WTC11 (cell line): ENCODE measurements around the gene KRTAP5-11. TPM values are rescaled to one million over a fixed set of nuclear protein-coding genes. Genes with fewer than 3 reads are reported as not detected.

Source experiments
- ATAC-seq: fragments of 200-7000 bp; cut with Tn5 transposase; 2 replicates; pipeline ENCODE4 v1.10.0; 2021; ENCODE audit warnings: mild to moderate bottlenecking, moderate library complexity
- CTCF ChIA-PET: fragments of 300-600 bp; sonication (Branson Sonifier 250); formaldehyde crosslinking; loops from one replicate; lab custom pipeline; 2021; ENCODE audit warnings: antibody characterized with exemption; lab: Charles Lee
- POLR2A ChIA-PET: fragments of 350-600 bp; sonication (Branson Sonifier 250); formaldehyde crosslinking; loops from one replicate; lab custom pipeline; 2021; ENCODE audit warnings: antibody characterized with exemption; lab: Charles Lee
- DNase-seq: peaks from one replicate; pipeline ENCODE4 v3.0.0; 2021; ENCODE audit warnings: low spot score
- H3K27ac Mint-ChIP-seq: 2 replicates; pipeline ENCODE4 v1.8.0; 2021; ENCODE audit warnings: mixed read lengths
- H3K27me3 Mint-ChIP-seq: 2 replicates; pipeline ENCODE4 v1.8.0; 2021; ENCODE audit warnings: low read depth, mild to moderate bottlenecking, moderate library complexity, mixed read lengths
- H3K36me3 Mint-ChIP-seq: 2 replicates; pipeline ENCODE4 v1.8.0; 2021; ENCODE audit warnings: mixed read lengths
- H3K4me1 Mint-ChIP-seq: 2 replicates; pipeline ENCODE4 v1.8.0; 2022; ENCODE audit warnings: mixed read lengths
- H3K4me3 Mint-ChIP-seq: 2 replicates; pipeline ENCODE4 v1.8.0; 2021; ENCODE audit warnings: mild to moderate bottlenecking, moderate library complexity, mixed read lengths
- H3K9me3 Mint-ChIP-seq: 2 replicates; pipeline ENCODE4 v1.8.0; 2021; ENCODE audit warnings: mixed read lengths
- ATF2 ChIP-seq: sonication (generic); formaldehyde crosslinking; IDR thresholded peaks from 2 replicates; pipeline ENCODE4 v1.8.1; 2022; ENCODE audit warnings: low read depth, missing genetic modification reagents, borderline replicate concordance
- ATF3 ChIP-seq: sonication (generic); formaldehyde crosslinking; conservative IDR thresholded peaks from 2 replicates; pipeline ENCODE4 v1.8.1; 2022; ENCODE audit warnings: mild to moderate bottlenecking, missing genetic modification reagents
- CBFB ChIP-seq: sonication (generic); formaldehyde crosslinking; IDR thresholded peaks from 2 replicates; pipeline ENCODE4 v1.8.1; 2022; ENCODE audit warnings: mild to moderate bottlenecking, low read depth, missing genetic modification reagents
- CDX4 ChIP-seq: fragments of 250-450 bp; sonication (Bioruptor Pico); IDR thresholded peaks from 2 replicates; pipeline ENCODE4 v1.9.0; 2021; ENCODE audit warnings: moderate library complexity, mild to moderate bottlenecking, inconsistent platforms, borderline replicate concordance
- ELF4 ChIP-seq: sonication (generic); formaldehyde crosslinking; IDR thresholded peaks from 2 replicates; pipeline ENCODE4 v1.8.1; 2022; ENCODE audit warnings: low read depth, mild to moderate bottlenecking, moderate library complexity, missing genetic modification reagents
- EMX1 ChIP-seq: fragments of 250-450 bp; sonication (Bioruptor Pico); IDR thresholded peaks from 2 replicates; pipeline ENCODE4 v1.8.0; 2021; ENCODE audit warnings: mild to moderate bottlenecking
- ETV6 ChIP-seq: sonication (generic); formaldehyde crosslinking; IDR thresholded peaks from 2 replicates; pipeline ENCODE4 v1.8.1; 2022; ENCODE audit warnings: mild to moderate bottlenecking, missing genetic modification reagents
- FOXK1 ChIP-seq: sonication (generic); formaldehyde crosslinking; IDR thresholded peaks from 2 replicates; pipeline ENCODE4 v1.8.0; 2022; ENCODE audit warnings: mild to moderate bottlenecking, moderate library complexity, missing genetic modification reagents
- FOXP1 ChIP-seq: sonication (generic); formaldehyde crosslinking; IDR thresholded peaks from 2 replicates; pipeline ENCODE4 v1.8.0; 2022; ENCODE audit warnings: missing genetic modification reagents, mild to moderate bottlenecking, moderate library complexity, borderline replicate concordance
- FOXP4 ChIP-seq: sonication (generic); formaldehyde crosslinking; IDR thresholded peaks from 2 replicates; pipeline ENCODE4 v1.8.0; 2022; ENCODE audit warnings: mild to moderate bottlenecking, missing genetic modification reagents
- HMGXB4 ChIP-seq: sonication (generic); formaldehyde crosslinking; IDR thresholded peaks from 2 replicates; pipeline ENCODE4 v1.8.1; 2023; ENCODE audit warnings: mild to moderate bottlenecking, moderate library complexity, missing genetic modification reagents
- JAZF1 ChIP-seq: fragments of 250-450 bp; sonication (Bioruptor Pico); IDR thresholded peaks from 2 replicates; pipeline ENCODE4 v1.9.0; 2021; ENCODE audit warnings: moderate library complexity, mild to moderate bottlenecking, inconsistent platforms
- MAX ChIP-seq: sonication (generic); formaldehyde crosslinking; IDR thresholded peaks from 2 replicates; pipeline ENCODE4 v1.8.0; 2022; ENCODE audit warnings: mild to moderate bottlenecking, missing genetic modification reagents
- NFATC4 ChIP-seq: fragments of 250-450 bp; sonication (Bioruptor Pico); IDR thresholded peaks from 2 replicates; pipeline ENCODE4 v1.9.0; 2021; ENCODE audit warnings: mild to moderate bottlenecking
- NFYB ChIP-seq: sonication (generic); formaldehyde crosslinking; conservative IDR thresholded peaks from 2 replicates; pipeline ENCODE4 v1.8.0; 2022; ENCODE audit warnings: low read depth, missing genetic modification reagents
- RELA ChIP-seq: sonication (generic); formaldehyde crosslinking; IDR thresholded peaks from 2 replicates; pipeline ENCODE4 v1.8.1; 2022; ENCODE audit warnings: missing genetic modification reagents, mild to moderate bottlenecking, borderline replicate concordance
- SP1 ChIP-seq: sonication (generic); formaldehyde crosslinking; conservative IDR thresholded peaks from 2 replicates; pipeline ENCODE4 v1.8.1; 2022; ENCODE audit warnings: missing genetic modification reagents
- STAT6 ChIP-seq: sonication (generic); formaldehyde crosslinking; conservative IDR thresholded peaks from 2 replicates; pipeline ENCODE4 v1.8.1; 2023; ENCODE audit warnings: mild to moderate bottlenecking, low read depth, missing genetic modification reagents, moderate library complexity
- TEAD1 ChIP-seq: sonication (generic); formaldehyde crosslinking; IDR thresholded peaks from 2 replicates; pipeline ENCODE4 v1.8.0; 2022; ENCODE audit warnings: mild to moderate bottlenecking, missing genetic modification reagents
- ZNF121 ChIP-seq: sonication (generic); formaldehyde crosslinking; IDR thresholded peaks from 2 replicates; pipeline ENCODE4 v1.8.0; 2023; ENCODE audit warnings: missing genetic modification reagents
- ZNF219 ChIP-seq: sonication (generic); formaldehyde crosslinking; IDR thresholded peaks from 2 replicates; pipeline ENCODE4 v1.8.0; 2023; ENCODE audit warnings: missing genetic modification reagents, mild to moderate bottlenecking, borderline replicate concordance
- ZNF263 ChIP-seq: sonication (generic); formaldehyde crosslinking; IDR thresholded peaks from 2 replicates; pipeline ENCODE4 v1.8.1; 2022; ENCODE audit warnings: low read depth, mild to moderate bottlenecking, moderate library complexity, missing genetic modification reagents
- ZNF317 ChIP-seq: sonication (generic); formaldehyde crosslinking; IDR thresholded peaks from 2 replicates; pipeline ENCODE4 v1.8.1; 2023; ENCODE audit warnings: low read depth, mild to moderate bottlenecking, moderate library complexity, missing genetic modification reagents, borderline replicate concordance
- ZNF396 ChIP-seq: fragments of 250-450 bp; sonication (Bioruptor Pico); IDR thresholded peaks from 2 replicates; pipeline ENCODE4 v1.8.0; 2021; ENCODE audit warnings: mild to moderate bottlenecking, moderate library complexity, borderline replicate concordance
- ZNF423 ChIP-seq: fragments of 250-450 bp; sonication (Bioruptor Pico); IDR thresholded peaks from 2 replicates; pipeline ENCODE4 v2.1.2; 2022; ENCODE audit warnings: mild to moderate bottlenecking, moderate library complexity
- ZNF512 ChIP-seq: sonication (generic); formaldehyde crosslinking; IDR thresholded peaks from 2 replicates; pipeline ENCODE4 v1.8.1; 2022; ENCODE audit warnings: missing genetic modification reagents, borderline replicate concordance
- ZNF671 ChIP-seq: fragments of 250-450 bp; sonication (Bioruptor Pico); IDR thresholded peaks from 2 replicates; pipeline ENCODE4 v1.8.0; 2021; ENCODE audit warnings: mild to moderate bottlenecking
- total RNA-seq: library from RNA; stranded (reverse); gene quantifications from 3 replicates; pipeline ENCODE4 v1.2.3, GENCODE V29; 2021

Gene KRTAP5-11
- total RNA-seq, 1 experiment from 2014 or later, result not detected

GRCh38 chr11:71539017-71539416, 43.7 kb downstream of the KRTAP5-11 start:
- ChIA-PET POLR2A (no interaction called here), CTCF (interaction anchor here (1.2 kb wide), 1 partner anchor 24 kb away, joined by 3 read pairs; no protein-coding TSS in a partner anchor)
- no peak overlapping the region for H3K4me3 Mint-ChIP-seq
- no peak overlapping the region for H3K27ac Mint-ChIP-seq
- no peak for DNase-seq
- ATAC-seq, result no peak
- H3K27me3 Mint-ChIP-seq, result peaks cover 10% of the 10 kb centered on the region
- peaks cover 4% of the 10 kb centered on the region; the same call in 1 of the 2 replicates for H3K4me1 Mint-ChIP-seq
- TF ChIP-seq CDX4 (CRISPR knock-in tag), result no peak
- no peak for TF ChIP-seq FOXK1 (CRISPR knock-in tag)
- TF ChIP-seq ZNF671 (CRISPR knock-in tag), result no peak
- TF ChIP-seq RELA (CRISPR knock-in tag), result no peak
- no peak for TF ChIP-seq CBFB (CRISPR knock-in tag)
- no peak for TF ChIP-seq ZNF512 (CRISPR knock-in tag)
- no peak for TF ChIP-seq ZNF219
- no peak for TF ChIP-seq ATF3 (CRISPR knock-in tag)
- no peak for TF ChIP-seq ZNF263
- no peak for TF ChIP-seq ZNF317
- TF ChIP-seq MAX, result no peak
- TF ChIP-seq ELF4, result no peak
- no peak for TF ChIP-seq ETV6 (CRISPR knock-in tag)
- TF ChIP-seq ZNF423 (CRISPR knock-in tag), result no peak
- no peak for TF ChIP-seq ZNF121 (CRISPR knock-in tag)
- no peak for TF ChIP-seq NFATC4 (CRISPR knock-in tag)
- TF ChIP-seq ZNF396 (CRISPR knock-in tag), result no peak
- TF ChIP-seq EMX1 (CRISPR knock-in tag), result no peak
- no peak for TF ChIP-seq FOXP4 (CRISPR knock-in tag)
- TF ChIP-seq, all 79 proteins: peak for 0
- H3K36me3 Mint-ChIP-seq, result peaks cover 7% of the 10 kb centered on the region
- peaks cover 13% of the 10 kb centered on the region for H3K9me3 Mint-ChIP-seq

GRCh38 chr11:71538666-71538990, 44.0 kb downstream of the KRTAP5-11 start:
- H3K27ac Mint-ChIP-seq, result no peak overlapping the region
- ATAC-seq, result no peak
- POLR2A ChIA-PET, result no interaction called here
- TF ChIP-seq ETV6 (CRISPR knock-in tag), result no peak
- TF ChIP-seq STAT6, result no peak
- no peak for TF ChIP-seq ATF2 (CRISPR knock-in tag)
- no peak for TF ChIP-seq TEAD1
- no peak for TF ChIP-seq JAZF1
- no peak for TF ChIP-seq NFYB (CRISPR knock-in tag)
- TF ChIP-seq FOXP1 (CRISPR knock-in tag), result no peak
- no peak for TF ChIP-seq HMGXB4 (CRISPR knock-in tag)
- no peak for TF ChIP-seq SP1 (CRISPR knock-in tag)
- TF ChIP-seq ZNF121 (CRISPR knock-in tag), result no peak

More at GRCh38 chr11:71538666-71538990, 44.0 kb downstream of the KRTAP5-11 start:
- H3K4me1 Mint-ChIP-seq, result 0 out of 2 replicates have a peak, but pooled peaks cover under 1% of the 10 kb centered on the region
- DNase-seq, result no peak
- H3K9me3 Mint-ChIP-seq, result peaks cover 13% of the 10 kb centered on the region
- CTCF ChIA-PET, result interaction anchor here (1.2 kb wide), 1 partner anchor 25 kb away, joined by 3 read pairs; no protein-coding TSS in a partner anchor
- H3K36me3 Mint-ChIP-seq, result peaks cover 7% of the 10 kb centered on the region
- H3K4me3 Mint-ChIP-seq, result no peak overlapping the region
- H3K27me3 Mint-ChIP-seq, result peaks cover 10% of the 10 kb centered on the region
